NCI-H128 (cell line): ENCODE measurements around the gene TC2N.
"Not testable (repeated sequence)": the region's sequence is repeated elsewhere in the genome, so short reads cannot be mapped to it uniquely, and the experiment has no call there.

Experiments used
- DNase-seq: peaks from one replicate; lab custom pipeline; 2025; ENCODE audit not compliant: unreplicated experiment; lab: John Stamatoyannopoulos, UW

TC2N gene

DNA sequence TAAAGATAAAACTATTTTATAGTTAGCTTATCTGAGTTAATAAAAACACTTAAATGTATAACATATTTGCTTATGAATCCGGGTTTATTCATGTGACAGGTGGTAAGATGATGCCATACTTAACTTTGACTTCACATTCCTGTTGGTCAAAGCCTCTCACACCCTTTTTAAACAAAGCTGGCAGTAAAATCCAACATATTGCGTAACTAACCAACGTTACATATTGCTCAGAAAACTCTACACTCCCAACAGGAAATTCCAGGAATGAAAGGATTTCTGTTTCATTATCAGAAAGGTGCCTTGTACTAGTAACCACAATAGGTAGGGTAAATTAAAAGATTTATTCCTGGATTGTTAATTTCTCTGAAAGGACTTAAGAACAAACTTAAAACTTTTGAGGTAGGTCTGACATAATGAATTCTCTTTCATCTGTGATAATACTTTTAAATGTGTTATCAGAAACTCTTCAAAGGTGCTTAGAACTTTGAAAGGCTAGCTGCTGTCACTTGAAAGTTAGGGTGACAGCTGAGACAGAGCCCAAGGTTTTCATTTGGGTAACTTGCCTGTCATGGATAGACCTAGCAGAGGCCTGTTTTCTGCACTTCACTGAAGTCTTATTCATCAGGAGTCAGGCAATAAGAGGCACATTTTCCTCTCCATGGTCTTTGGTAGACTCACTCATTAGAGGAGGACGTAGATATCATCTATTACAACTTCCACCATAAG is 111.6 kb downstream of the TC2N start:
- DNase-seq: no peak

DNA sequence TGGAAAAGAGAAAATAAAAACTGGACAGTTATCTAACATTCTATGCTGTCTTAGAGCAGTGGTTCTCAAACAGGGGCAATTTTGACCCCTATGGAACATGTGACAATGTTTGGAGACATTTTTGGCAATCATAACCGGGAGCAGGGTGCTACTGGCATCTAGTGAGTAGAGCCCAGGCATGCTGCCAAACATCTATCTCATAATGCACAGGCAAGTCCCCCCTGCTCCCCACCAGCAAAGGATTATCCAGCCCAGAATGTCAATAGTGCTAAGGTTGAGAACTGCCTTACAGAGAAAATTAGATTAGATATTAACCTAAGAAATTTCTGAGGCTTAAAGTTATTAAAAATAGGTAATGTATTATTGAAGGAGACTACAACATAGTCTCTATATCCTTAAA is 112.5 kb downstream of the TC2N start:
- no peak for DNase-seq

- DNase-seq: no peak
Measured at GRCh38 chr14:91754185-91754584, 113.2 kb downstream of the TC2N start.

- no peak for DNase-seq
Measured at GRCh38 chr14:91753501-91754128, 113.7 kb downstream of the TC2N start.

GRCh38 chr14:91752961-91753360 is 114.4 kb downstream of the TC2N start:
- DNase-seq: no peak

GRCh38 chr14:91751719-91752118 is 115.6 kb downstream of the TC2N start:
- no peak for DNase-seq

DNA sequence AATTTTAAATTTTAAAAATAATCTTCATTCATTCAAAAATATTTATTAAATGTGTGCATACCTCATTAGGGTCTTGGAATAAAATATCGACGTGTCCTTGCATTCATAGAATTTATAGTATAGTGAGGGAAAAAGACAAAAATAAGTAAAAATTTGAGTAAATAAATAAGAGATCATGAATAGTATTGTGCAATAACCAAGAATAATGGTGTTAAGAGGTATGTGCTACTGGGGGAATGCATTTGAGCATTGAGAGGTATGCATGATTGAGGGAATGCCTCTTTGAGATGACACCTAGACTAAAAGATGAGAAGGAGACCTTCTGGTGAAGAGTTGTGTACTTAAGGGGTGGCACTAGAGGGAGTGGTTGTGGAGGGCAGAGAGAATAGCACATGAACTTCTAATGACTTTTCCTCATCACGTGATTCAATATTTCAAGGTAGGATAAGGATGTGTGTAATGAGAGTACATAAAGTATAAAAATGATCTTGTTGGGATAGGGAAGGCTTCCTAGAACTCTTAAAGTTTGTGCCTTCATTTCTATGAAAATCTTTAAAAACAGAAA is 116.6 kb downstream of the TC2N start:
- no peak for DNase-seq

DNA sequence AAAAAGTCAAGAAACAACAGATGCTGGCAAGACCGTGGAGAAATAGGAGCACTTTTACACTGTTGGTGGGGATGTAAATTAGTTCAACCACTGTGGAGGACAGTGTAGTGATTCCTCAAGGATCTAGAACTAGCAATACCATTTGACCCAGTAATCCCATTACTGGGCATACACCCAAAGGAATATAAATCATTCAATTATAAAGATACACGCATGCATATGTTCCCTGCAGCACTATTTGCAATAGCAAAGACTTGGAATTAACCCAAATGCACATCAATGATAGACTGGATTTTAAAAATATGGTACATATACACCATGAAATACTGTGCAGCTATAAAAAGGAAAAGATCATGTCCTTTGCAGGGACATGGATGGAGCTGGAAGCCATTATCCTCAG is 117.5 kb downstream of the TC2N start:
- no peak for DNase-seq

GRCh38 chr14:91748049-91748448 is 119.3 kb downstream of the TC2N start:
- DNase-seq: no peak

GRCh38 chr14:91745344-91745743 is 122.0 kb downstream of the TC2N start:
- no peak for DNase-seq

- no peak for DNase-seq
Measured at GRCh38 chr14:91744068-91744480, 123.3 kb downstream of the TC2N start.

- no peak for DNase-seq
Measured at GRCh38 chr14:91743305-91743653, 124.1 kb downstream of the TC2N start.

- DNase-seq: no peak
Measured at GRCh38 chr14:91742621-91743304, 124.6 kb downstream of the TC2N start.

DNA sequence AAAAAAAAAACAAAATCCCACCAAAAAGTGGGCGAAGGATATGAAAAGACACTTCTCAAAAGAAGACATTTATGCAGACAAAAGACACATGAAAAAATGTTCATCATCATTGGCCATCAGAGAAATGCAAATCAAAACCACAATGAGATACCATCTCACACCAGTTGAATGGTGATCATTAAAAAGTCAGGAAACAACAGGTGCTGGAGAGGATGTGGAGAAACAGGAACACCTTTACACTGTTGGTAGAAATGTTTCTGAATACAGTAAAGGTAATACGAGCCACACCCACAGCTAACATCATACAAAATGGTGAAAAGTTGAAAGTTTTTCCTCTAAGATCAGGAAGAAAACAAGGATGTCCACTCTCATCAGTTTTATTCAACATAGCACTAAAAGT is 127.5 kb downstream of the TC2N start:
- DNase-seq: not testable (repeated sequence)

GRCh38 chr14:91737619-91738018 is 129.7 kb downstream of the TC2N start:
- DNase-seq: no peak

- DNase-seq: no peak
Measured at GRCh38 chr14:91732859-91733477, 134.4 kb downstream of the TC2N start.

DNA sequence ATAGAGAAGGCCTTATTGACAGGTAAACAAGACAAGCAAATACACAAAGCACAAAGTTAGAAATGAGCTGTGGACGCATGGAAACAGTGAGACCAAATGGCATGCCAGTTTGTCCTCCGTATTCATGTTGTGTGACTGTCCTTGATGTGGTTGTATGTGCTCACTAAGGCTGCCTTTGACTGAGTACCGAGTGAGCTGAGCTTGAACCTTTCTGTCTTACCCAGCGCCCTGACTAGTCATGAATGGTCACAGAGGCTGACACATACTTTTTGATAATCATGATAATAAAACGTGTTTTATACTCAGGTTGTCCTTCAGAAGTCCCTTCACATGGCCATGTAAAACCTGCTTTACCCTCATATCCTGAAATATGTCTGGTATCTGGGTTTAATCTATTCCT is 134.9 kb downstream of the TC2N start:
- no peak for DNase-seq

DNA sequence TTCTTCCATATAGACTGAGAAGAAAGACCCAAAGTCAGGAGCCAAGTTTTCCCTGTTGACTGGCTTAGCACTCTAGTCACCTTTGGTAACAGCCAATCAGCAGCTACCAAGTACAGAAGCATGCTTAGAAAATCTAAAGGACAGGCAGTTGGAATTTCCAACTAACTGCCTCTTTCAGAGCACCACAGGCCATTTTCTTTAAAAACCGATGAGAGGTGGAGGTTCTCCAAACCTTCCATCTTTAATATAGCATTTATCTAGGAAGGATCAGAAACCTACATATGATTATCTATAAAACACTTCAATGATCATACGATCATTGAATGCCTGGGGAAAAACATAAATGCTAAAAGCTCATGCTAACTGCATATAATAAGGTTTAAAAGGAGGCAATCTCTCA is 135.3 kb downstream of the TC2N start, which contains the start of gene CATSPERB:
Gene CATSPERB, minus strand, starts transcription at position 101 of the 400 bp plus-strand sequence. CDS start 2,607 bp downstream, outside the sequence.
- DNase-seq: no peak

GRCh38 chr14:91731018-91731417 is 136.3 kb downstream of the TC2N start:
- no peak for DNase-seq

DNA sequence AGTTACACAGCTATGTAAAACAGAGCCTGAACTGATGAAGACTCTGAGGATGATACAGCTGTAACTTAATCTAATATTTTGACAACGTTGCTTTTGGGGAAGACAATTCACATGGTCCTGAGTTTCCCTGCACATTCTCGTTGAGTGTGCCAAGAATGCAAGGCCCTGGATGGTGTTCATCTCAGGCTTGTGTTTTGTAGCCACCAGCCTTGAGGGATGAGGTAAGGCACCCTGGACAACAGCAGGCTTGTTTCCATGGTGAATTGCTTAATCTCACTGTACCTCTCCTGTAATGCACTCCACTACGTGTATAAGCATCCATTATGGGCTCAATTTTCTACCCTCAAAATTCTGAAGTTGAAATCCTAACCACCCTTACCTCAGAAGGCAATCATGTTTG is 137.6 kb downstream of the TC2N start:
- no peak for DNase-seq
